Left ventricle myocardium inferior (tissue), 1 donor: Measurements from ENCODE around the gene KLHL29. TPM values are rescaled to one million over a fixed set of nuclear protein-coding genes. Genes with fewer than 3 reads are reported as not detected.

ENCODE experiments used
- DNase-seq: peaks from one replicate; pipeline ENCODE4 v3.0.0-alpha.2; 2020
- H3K27ac ChIP-seq: fragments of 200-600 bp; replicated peaks from 2 replicates; pipeline ENCODE4 v1.8.0; 2021
- H3K27me3 ChIP-seq: fragments of 200-600 bp; 2 replicates; pipeline ENCODE4 v1.8.0; 2021; ENCODE audit warnings: low read depth
- H3K36me3 ChIP-seq: fragments of 200-600 bp; 2 replicates; pipeline ENCODE4 v1.8.0; 2021
- H3K4me1 ChIP-seq: fragments of 200-600 bp; 2 replicates; pipeline ENCODE4 v1.8.0; 2021
- H3K4me3 ChIP-seq: fragments of 200-600 bp; 2 replicates; pipeline ENCODE4 v1.8.0; 2021; ENCODE audit warnings: mild to moderate bottlenecking, moderate library complexity
- H3K9me3 ChIP-seq: fragments of 200-600 bp; replicated peaks from 2 replicates; pipeline ENCODE4 v1.8.0; 2021
- intact Hi-C: fragments of 100-400 bp; cut with micrococcal nuclease; formaldehyde crosslinking; loops from one replicate; pipeline ENCODE4 v1.11.0; 2022
- total RNA-seq: library from RNA; stranded (reverse); fragmentation: NEBNext Ultra II Directional; extraction: Animal tissue kit (Norgen Biotek cat#: 25700); gene quantifications from one replicate; pipeline ENCODE4 v1.2.1, GENCODE V29; 2021
- TF ChIP-seq, protein P1 (sequence below): fragments of 200-600 bp; IDR thresholded peaks from 2 replicates; pipeline ENCODE4 v1.8.0; 2021; ENCODE audit warnings: antibody characterized with exemption, mild to moderate bottlenecking, borderline replicate concordance
- donor health status: DM: no; HTN: yes; CAD: no; lungs with severe emphysema.

KLHL29 gene
- total RNA-seq, 1 donor from 2014 or later, result 1.1 TPM

DNA sequence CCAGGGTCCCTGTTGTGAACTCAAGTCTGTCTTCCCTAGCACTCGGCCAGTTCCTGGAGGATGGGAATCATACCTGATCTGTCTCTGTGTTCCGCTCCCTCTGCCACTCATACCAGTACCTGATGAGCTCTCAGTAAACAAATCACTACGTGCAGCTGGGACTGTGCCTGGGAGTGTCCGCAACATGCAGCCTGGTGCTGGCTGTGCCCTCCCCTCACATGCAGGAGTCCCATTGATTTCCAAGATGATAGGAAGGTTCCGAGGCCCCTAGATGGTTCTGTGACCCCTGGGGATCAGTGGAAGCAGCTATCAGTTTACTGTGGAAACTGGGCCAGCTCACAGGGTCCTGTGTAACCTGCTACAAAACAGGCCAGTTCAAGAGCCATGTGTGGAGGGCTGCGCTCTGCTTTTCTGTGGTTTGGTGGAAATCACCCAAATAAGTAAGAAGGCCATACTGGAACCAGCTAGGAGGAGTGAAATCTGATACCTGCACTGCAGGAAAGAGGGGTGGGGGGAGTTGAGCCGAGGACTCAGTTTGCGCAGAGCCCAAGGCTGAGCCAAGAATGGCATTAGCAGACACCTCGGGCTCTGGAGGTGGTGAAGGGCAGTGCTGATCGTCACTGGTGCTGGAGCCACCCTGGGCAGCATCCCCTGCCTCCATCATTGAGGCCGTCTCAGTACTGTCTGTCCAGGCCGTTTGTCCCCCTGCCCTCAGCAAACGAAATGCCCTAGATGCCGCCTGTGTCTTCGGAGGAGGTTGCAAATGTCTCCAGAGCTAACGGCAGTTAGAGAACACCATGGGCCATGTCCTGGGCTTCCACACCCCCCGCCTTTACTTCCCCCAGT lies 93.3 kb downstream of the KLHL29 start:
- DNase-seq, result no peak
- H3K27me3 ChIP-seq, result peaks cover 54% of the 10 kb centered on the region
- H3K9me3 ChIP-seq, result no peaks in the 10 kb centered on the region
- H3K4me3 ChIP-seq, result no peak overlapping the region
- TF ChIP-seq, protein P1, sequence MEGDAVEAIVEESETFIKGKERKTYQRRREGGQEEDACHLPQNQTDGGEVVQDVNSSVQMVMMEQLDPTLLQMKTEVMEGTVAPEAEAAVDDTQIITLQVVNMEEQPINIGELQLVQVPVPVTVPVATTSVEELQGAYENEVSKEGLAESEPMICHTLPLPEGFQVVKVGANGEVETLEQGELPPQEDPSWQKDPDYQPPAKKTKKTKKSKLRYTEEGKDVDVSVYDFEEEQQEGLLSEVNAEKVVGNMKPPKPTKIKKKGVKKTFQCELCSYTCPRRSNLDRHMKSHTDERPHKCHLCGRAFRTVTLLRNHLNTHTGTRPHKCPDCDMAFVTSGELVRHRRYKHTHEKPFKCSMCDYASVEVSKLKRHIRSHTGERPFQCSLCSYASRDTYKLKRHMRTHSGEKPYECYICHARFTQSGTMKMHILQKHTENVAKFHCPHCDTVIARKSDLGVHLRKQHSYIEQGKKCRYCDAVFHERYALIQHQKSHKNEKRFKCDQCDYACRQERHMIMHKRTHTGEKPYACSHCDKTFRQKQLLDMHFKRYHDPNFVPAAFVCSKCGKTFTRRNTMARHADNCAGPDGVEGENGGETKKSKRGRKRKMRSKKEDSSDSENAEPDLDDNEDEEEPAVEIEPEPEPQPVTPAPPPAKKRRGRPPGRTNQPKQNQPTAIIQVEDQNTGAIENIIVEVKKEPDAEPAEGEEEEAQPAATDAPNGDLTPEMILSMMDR, result no peak
- H3K27ac ChIP-seq, result no peak overlapping the region
- no peaks in the 10 kb centered on the region for H3K36me3 ChIP-seq
- no peaks in the 10 kb centered on the region for H3K4me1 ChIP-seq
- intact Hi-C loops, result no loop called here

DNA sequence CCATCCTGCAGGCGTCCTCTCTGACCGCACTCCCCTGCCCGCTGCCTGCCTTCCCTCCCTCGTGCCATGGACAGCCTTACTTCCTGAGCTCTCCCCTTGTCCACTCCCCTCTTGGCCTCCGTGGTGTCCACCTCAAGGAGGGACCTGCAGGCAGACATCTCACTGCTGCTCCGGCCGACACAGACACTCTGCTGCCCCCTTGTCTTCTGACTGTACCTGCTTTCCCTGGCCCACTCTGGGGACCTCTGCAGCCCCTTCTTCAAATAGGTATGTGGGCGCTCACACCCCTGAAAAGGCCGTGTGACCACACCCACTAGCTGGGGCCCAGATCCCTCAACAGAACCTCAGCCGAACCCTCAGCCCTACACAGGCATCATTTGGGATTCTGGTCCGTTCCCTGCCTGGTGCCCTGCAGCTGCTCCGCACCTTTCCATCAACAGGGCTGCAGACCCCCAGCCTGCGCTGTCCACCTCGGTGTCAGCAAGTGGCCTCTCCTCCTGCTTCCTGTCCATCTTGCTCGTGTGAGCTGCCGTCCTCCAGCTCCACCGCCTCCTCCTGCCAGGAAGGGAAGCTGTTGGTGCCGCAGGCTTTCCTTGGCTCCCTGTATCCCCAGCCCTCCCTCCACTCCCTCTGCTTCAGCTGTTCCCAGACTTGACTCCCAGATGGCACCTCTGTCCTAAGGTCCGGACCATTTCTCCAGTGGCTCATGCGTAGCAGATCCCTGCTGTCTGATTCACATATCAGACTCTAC lies 94.1 kb downstream of the KLHL29 start:
- no peak overlapping the region for H3K27ac ChIP-seq
- TF ChIP-seq, protein P1, result no peak
- H3K36me3 ChIP-seq, result no peaks in the 10 kb centered on the region
- no peak overlapping the region for H3K4me3 ChIP-seq
- no peaks in the 10 kb centered on the region for H3K4me1 ChIP-seq
- peaks cover 51% of the 10 kb centered on the region for H3K27me3 ChIP-seq
- DNase-seq, result no peak
- no peaks in the 10 kb centered on the region for H3K9me3 ChIP-seq
- intact Hi-C loops, result no loop called here

DNA sequence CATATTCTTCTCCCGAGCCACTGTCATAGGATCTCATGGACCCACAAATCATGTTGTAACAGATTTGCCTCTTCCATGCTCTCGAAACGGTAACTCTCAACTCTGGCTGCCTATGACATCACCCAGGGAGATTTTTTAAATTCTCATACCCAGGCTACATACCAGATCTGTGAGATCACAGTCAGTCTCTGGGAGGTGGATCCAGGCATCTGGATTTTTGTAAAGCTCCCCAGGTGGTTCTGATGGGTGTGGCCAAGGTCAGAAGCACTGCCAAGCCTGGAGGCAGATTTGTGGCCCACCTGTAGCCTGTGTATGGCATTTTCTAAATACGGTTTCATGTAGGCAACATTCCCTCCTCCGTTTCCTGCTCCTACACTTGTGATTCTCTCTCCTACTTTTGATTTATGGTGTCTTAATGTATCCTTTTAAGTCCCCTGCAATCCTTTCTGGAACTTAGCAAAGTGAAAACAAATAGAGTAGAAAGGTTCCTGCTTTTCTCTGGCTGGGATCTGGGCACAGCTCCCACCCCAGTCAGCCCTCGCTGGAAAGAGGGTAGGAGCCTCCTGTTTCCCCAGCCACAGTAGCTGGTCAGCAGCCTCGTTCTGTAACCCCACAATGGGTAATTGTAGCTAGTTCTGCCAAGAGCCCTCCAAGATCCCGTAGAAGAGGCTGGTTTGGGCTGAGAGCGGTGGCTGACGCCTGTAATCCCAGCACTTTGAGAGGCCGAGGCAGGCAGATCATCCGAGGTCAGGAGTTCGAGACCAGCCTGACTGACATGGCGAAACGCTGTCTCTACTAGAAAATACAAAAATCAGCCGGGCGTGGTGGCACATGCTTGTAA lies 96.2 kb downstream of the KLHL29 start:
- Histone ChIP-seq H3K4me3 (no peak overlapping the region), H3K4me1 (peaks cover 1% of the 10 kb centered on the region), H3K9me3 (no peaks in the 10 kb centered on the region), H3K36me3 (no peaks in the 10 kb centered on the region), H3K27ac (no peak overlapping the region), H3K27me3 (peaks cover 38% of the 10 kb centered on the region)
- TF ChIP-seq, protein P1, result no peak
- DNase-seq, result no peak
- intact Hi-C loops, result no loop called here

DNA sequence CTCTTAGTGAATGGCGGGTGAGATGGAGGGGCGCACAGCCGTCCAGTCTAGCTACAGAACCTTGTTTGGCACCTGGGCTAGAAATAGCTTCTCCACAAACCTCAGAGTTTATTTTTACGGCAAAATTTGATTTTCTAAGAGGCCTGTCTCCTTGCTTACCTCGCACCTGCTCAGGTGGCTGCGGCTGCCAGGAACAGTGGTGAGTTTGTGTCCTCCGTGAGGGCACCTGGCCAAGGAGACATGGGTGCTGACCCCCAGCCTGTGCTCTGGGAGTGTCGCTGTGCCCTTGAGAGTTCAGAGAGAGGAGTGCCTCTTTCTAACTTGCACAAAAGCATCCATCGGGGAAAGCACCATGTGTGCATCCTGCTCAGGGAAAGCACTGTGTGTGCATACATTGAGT lies 97.2 kb downstream of the KLHL29 start:
- Histone ChIP-seq H3K4me3 (no peak overlapping the region), H3K27ac (no peak overlapping the region), H3K27me3 (peaks cover 46% of the 10 kb centered on the region), H3K36me3 (no peaks in the 10 kb centered on the region), H3K4me1 (peaks cover 3% of the 10 kb centered on the region), H3K9me3 (no peaks in the 10 kb centered on the region)
- TF ChIP-seq, protein P1, result no peak
- intact Hi-C loops, result no loop called here
- no peak for DNase-seq

DNA sequence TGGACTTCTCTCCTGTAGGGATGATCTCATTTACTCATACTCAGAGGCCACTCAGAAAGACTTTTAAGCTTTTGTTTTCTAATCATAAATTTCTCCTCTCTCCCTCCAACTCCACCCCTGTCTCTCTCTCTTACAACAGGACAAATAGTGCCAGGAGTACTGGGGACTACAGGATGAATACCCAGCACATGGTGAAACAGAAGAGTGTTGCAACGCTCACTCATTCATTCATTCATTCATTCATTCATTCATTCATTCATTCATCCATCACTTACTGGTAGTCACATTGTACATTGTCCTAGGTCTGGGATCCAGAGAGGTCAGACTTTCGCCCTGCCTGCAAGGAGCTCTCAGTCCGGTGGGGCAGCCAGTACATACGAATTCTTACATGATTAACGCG lies 97.6 kb downstream of the KLHL29 start:
- DNase-seq, result no peak
- Histone ChIP-seq H3K27ac (no peak overlapping the region), H3K36me3 (no peaks in the 10 kb centered on the region), H3K9me3 (no peaks in the 10 kb centered on the region), H3K27me3 (peaks cover 47% of the 10 kb centered on the region), H3K4me1 (peaks cover 3% of the 10 kb centered on the region), H3K4me3 (no peak overlapping the region)
- intact Hi-C loops, result no loop called here
- TF ChIP-seq, protein P1, result no peak
